ENCODE measurements around the gene TECPR2.
"Not testable (repeated sequence)": the region's sequence is repeated elsewhere in the genome, so short reads cannot be mapped to it uniquely, and the experiment has no call there.

The TECPR2 gene

DNA sequence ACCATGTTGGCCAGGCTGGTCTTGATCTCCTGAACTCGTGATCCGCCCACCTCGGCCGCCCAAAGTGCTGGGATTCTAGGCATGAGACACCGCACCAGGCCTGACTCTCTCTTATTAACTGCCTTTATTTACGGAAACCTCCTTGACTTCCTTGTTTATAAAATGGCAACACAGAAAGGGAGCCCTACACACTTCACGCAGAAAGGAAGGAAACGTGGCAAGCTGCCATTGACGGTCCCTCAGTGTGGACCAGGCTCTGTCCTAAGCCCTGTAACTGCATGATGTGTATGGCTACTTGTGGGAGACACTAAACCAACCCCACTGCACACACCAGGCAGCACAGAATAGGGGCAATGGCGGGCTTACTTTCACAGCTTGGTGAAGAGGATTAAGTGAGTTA lies 11.7 kb upstream of the TECPR2 start:
- DNase-seq (ENCODE audit: low read depth, low spot score), result no peak
- H3K4me3 ChIP-seq (ENCODE audit: low read depth, low read length), result no peak overlapping the region
- CTCF ChIA-PET, result interaction anchor here (1.3 to 1.7 kb wide), 2 partner anchors 8 to 11 kb away, joined by 3 to 5 read pairs; no protein-coding TSS in a partner anchor
- TF ChIP-seq, protein P1, sequence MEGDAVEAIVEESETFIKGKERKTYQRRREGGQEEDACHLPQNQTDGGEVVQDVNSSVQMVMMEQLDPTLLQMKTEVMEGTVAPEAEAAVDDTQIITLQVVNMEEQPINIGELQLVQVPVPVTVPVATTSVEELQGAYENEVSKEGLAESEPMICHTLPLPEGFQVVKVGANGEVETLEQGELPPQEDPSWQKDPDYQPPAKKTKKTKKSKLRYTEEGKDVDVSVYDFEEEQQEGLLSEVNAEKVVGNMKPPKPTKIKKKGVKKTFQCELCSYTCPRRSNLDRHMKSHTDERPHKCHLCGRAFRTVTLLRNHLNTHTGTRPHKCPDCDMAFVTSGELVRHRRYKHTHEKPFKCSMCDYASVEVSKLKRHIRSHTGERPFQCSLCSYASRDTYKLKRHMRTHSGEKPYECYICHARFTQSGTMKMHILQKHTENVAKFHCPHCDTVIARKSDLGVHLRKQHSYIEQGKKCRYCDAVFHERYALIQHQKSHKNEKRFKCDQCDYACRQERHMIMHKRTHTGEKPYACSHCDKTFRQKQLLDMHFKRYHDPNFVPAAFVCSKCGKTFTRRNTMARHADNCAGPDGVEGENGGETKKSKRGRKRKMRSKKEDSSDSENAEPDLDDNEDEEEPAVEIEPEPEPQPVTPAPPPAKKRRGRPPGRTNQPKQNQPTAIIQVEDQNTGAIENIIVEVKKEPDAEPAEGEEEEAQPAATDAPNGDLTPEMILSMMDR (IDR thresholded peaks at IDR 0.05; ENCODE audit: insufficient read depth, low read length, missing control alignments), result no peak
- POLR2A ChIA-PET, result interaction anchor here (1.4 kb wide), 1 partner anchor 17 kb away, joined by 3 read pairs; no protein-coding TSS in a partner anchor

DNA sequence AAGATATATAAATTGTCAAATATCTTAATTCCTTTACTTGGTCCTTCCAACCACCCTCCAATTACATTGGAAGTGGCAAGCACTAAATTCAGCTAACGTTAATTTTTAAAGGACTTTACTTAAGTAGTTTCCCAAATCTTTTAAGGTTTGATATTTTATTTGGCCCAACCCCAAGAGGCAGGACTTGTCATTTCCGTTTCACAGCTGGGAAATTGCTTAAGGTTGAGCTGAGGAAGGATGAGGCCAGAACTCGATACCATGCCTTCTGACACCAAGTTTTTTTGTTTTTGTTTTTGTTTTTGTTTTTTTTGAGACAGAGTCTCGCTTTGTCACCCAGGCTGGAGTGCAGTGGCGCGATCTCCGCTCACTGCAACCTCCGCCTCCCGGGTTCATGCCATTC lies 11.1 kb upstream of the TECPR2 start:
- H3K4me3 ChIP-seq (ENCODE audit: low read depth, low read length); DNase-seq (ENCODE audit: low read depth, low spot score): not testable (repeated sequence)
- CTCF ChIA-PET, result interaction anchor here (1.2 to 1.3 kb wide), 2 partner anchors 10 to 36 kb away, joined by 3 read pairs; no protein-coding TSS in a partner anchor
- POLR2A ChIA-PET, result interaction anchor here (1.4 kb wide), 1 partner anchor 18 kb away, joined by 3 read pairs; no protein-coding TSS in a partner anchor

- CTCF ChIA-PET, result interaction anchor here (1.2 kb wide), 1 partner anchor 37 kb away, joined by 3 read pairs; no protein-coding TSS in a partner anchor
- POLR2A ChIA-PET, result interaction anchor here (1.4 kb wide), 1 partner anchor 19 kb away, joined by 3 read pairs; no protein-coding TSS in a partner anchor
- DNase-seq (ENCODE audit: low read depth, low spot score), result no peak
- H3K4me3 ChIP-seq (ENCODE audit: low read depth, low read length), result no peak overlapping the region
- TF ChIP-seq, protein P1 (IDR thresholded peaks at IDR 0.05; ENCODE audit: insufficient read depth, low read length, missing control alignments), result no peak
Observed at GRCh38 chr14:102352213-102352612, 10.5 kb upstream of the TECPR2 start.

GRCh38 chr14:102353126-102353619 lies 9.6 kb upstream of the TECPR2 start:
- no peak overlapping the region for H3K4me3 ChIP-seq (ENCODE audit: low read depth, low read length)
- DNase-seq (ENCODE audit: low read depth, low spot score), result no peak
- TF ChIP-seq, protein P1 (IDR thresholded peaks at IDR 0.05; ENCODE audit: insufficient read depth, low read length, missing control alignments), result no peak
- ChIA-PET POLR2A (no interaction called here), CTCF (interaction anchor here (1.2 to 1.4 kb wide), 2 partner anchors 10 to 38 kb away, joined by 3 read pairs; no protein-coding TSS in a partner anchor)

DNA sequence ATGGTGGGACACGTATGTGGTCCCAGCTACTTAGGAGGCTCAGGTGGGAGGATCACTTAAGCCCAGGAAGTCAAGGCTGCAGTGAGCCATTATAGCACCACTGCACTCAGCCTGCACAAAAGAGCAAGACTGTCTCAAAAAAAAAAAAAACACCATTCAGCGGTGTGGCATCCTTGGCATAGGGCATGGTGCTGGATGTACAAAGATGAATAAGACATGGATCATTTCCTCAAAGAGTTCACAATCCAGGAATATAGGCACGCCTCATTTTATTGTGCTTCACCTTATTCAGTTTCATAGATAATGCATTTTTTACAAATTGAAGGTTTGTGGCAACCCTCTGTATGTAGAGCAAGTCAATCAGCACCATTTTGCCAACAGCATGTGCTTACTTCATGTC lies 6.5 kb upstream of the TECPR2 start:
- TF ChIP-seq, protein P1 (IDR thresholded peaks at IDR 0.05; ENCODE audit: insufficient read depth, low read length, missing control alignments), result no peak
- POLR2A ChIA-PET, result no interaction called here
- CTCF ChIA-PET, result no interaction called here
- DNase-seq (ENCODE audit: low read depth, low spot score), result no peak
- no peak overlapping the region for H3K4me3 ChIP-seq (ENCODE audit: low read depth, low read length)

GRCh38 chr14:102359341-102359740 lies 3.4 kb upstream of the TECPR2 start:
- ChIA-PET POLR2A (no interaction called here), CTCF (interaction anchor here (1.6 kb wide), 1 partner anchor 9 kb away, joined by 5 read pairs; no protein-coding TSS in a partner anchor)
- DNase-seq (ENCODE audit: low read depth, low spot score), result no peak
- H3K4me3 ChIP-seq (ENCODE audit: low read depth, low read length), result no peak overlapping the region
- TF ChIP-seq, protein P1 (IDR thresholded peaks at IDR 0.05; ENCODE audit: insufficient read depth, low read length, missing control alignments), result no peak

DNA sequence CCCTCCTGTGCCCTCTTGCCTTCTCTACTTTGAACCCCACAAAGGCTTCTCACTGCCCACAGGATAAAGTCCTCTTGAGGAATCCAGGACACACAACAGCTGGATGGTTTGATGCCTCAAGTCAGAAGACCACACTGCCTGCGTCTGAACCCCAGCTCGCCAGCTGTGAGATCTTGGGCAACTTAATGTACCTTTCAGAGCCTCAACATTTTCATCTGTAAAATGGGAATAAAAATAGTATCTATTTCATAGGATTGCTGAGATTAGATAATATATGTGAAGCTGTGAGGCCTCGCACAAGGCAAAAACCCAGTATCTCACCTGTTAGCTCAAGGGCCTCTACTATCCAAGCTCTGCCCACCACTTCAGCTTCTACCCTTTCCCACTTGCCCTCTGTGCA lies 2.4 kb upstream of the TECPR2 start:
- H3K4me3 ChIP-seq (ENCODE audit: low read depth, low read length), result no peak overlapping the region
- CTCF ChIA-PET, result no interaction called here
- TF ChIP-seq, protein P1 (IDR thresholded peaks at IDR 0.05; ENCODE audit: insufficient read depth, low read length, missing control alignments), result no peak
- POLR2A ChIA-PET, result no interaction called here
- no peak for DNase-seq (ENCODE audit: low read depth, low spot score)

Measured in AG04449 (cell line).